BE2C (cell line): ENCODE results near the gene SENP7.
"Not testable (repeated sequence)": the region's sequence is repeated elsewhere in the genome, so short reads cannot be mapped to it uniquely, and the experiment has no call there.

Experiments used
- DNase-seq: peaks from one replicate; pipeline ENCODE4 v3.0.0-alpha.2; 2020
- H3K27me3 ChIP-seq: fragments of 250-450 bp; sonication (Bioruptor Pico); 2 replicates; pipeline ENCODE4 v1.5.1; 2020; ENCODE audit warnings: mild to moderate bottlenecking
- H3K36me3 ChIP-seq: fragments of 250-450 bp; sonication (Bioruptor Pico); 2 replicates; pipeline ENCODE4 v1.5.1; 2020; ENCODE audit warnings: mild to moderate bottlenecking
- H3K4me1 ChIP-seq: fragments of 250-450 bp; sonication (Bioruptor Pico); 2 replicates; pipeline ENCODE4 v1.5.1; 2020
- H3K4me3 ChIP-seq: 2 replicates; pipeline ENCODE4 v1.5.1; 2011; ENCODE audit warnings: low read depth, low read length
- H3K9me3 ChIP-seq: fragments of 250-450 bp; sonication (Bioruptor Pico); 2 replicates; pipeline ENCODE4 v1.5.1; 2020
- TF ChIP-seq, protein P1 (sequence below): IDR thresholded peaks from 2 replicates; pipeline ENCODE4 v1.5.1; 2012; ENCODE audit warnings: mild to moderate bottlenecking, low read depth, low read length

The SENP7 gene

DNA sequence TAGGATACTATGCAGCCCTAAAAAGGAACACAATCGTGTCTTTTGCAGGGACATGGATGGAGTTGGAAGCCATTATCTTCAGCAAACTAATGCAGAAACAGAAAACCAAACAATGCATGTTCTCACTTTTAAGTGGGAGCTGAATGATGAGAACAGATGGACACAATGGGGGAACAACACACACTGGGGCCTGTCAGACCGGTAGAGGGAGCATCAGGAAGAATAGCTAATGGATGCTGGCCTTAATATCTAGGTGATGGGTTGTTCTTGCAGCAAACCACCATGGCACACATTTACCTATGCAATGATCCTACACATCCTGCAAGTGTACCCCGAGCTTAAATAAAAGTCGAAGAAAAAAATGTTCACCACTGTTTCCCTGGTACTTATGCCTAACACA lies 17.5 kb downstream of the SENP7 start:
- Histone ChIP-seq H3K36me3 (peaks cover 6% of the 10 kb centered on the region), H3K9me3 (no peaks in the 10 kb centered on the region), H3K4me1 (no peaks in the 10 kb centered on the region; the same call in 1 of the 2 replicates), H3K4me3 (no peak overlapping the region), H3K27me3 (no peaks in the 10 kb centered on the region)
- TF ChIP-seq, protein P1, sequence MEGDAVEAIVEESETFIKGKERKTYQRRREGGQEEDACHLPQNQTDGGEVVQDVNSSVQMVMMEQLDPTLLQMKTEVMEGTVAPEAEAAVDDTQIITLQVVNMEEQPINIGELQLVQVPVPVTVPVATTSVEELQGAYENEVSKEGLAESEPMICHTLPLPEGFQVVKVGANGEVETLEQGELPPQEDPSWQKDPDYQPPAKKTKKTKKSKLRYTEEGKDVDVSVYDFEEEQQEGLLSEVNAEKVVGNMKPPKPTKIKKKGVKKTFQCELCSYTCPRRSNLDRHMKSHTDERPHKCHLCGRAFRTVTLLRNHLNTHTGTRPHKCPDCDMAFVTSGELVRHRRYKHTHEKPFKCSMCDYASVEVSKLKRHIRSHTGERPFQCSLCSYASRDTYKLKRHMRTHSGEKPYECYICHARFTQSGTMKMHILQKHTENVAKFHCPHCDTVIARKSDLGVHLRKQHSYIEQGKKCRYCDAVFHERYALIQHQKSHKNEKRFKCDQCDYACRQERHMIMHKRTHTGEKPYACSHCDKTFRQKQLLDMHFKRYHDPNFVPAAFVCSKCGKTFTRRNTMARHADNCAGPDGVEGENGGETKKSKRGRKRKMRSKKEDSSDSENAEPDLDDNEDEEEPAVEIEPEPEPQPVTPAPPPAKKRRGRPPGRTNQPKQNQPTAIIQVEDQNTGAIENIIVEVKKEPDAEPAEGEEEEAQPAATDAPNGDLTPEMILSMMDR: no peak
- no peak for DNase-seq

DNA sequence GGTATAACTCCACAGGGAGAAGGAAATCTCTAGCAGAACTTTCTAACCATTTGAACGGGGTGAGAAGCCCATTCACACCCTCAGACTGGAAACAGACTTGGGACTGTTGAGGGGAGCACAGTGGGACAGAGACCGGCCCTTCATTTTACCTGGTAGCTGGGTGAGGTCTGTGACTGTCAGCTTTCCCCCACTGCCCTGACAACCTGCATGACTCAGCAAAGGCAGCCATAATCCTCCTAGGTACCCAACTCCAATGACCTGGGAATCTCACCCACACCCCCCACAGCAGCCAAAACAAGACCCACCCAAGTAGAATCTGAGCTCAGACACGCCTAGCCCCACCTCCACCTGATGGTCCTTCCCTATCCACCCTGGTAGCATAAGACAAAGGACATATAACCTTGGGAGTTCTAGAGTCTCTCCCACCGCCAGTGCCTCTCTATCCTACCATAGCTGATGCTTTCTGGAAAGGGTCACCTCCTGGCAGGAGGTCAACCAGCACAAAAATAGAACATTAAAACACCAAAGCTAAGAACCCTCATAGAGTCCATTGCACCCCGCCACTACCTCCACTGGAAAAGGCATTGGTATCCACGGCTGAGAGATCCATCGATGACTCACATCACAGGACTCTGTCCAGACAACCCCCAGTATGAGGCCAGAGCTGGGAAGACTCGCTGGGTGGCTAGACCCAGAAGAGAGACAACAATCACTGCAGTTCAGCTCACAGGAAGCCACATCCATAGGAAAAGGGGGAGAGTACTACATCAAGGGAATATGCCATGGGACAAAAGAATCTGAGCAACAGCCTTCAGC lies 28.0 kb downstream of the SENP7 start:
- TF ChIP-seq, protein P1: no peak
- Histone ChIP-seq H3K4me3 (no peak overlapping the region), H3K4me1 (no peaks in the 10 kb centered on the region; the same call in 1 of the 2 replicates), H3K9me3 (no peaks in the 10 kb centered on the region), H3K36me3 (no peaks in the 10 kb centered on the region), H3K27me3 (no peaks in the 10 kb centered on the region)
- peak; percentile 22 for DNase-seq

DNA sequence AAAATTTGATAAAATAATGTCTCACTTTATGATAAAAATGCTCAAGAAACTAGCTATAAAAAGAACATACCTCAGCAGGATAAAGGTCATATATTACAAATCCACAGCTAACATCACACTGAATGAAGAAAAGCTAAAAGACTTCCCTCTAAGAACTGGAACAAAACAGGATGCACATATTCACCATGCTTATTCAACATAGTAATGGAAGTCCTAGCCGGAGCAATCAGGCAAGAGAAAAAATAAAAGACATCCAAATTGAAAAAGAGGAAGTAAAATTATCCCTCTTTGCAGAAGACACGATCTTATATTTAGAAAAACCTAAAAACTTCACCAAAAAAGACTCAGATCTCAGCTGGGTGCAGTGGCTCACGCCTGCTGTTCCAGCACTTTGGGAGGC lies 34.0 kb downstream of the SENP7 start:
- no peaks in the 10 kb centered on the region for H3K9me3 ChIP-seq
- TF ChIP-seq, protein P1: no peak

DNA sequence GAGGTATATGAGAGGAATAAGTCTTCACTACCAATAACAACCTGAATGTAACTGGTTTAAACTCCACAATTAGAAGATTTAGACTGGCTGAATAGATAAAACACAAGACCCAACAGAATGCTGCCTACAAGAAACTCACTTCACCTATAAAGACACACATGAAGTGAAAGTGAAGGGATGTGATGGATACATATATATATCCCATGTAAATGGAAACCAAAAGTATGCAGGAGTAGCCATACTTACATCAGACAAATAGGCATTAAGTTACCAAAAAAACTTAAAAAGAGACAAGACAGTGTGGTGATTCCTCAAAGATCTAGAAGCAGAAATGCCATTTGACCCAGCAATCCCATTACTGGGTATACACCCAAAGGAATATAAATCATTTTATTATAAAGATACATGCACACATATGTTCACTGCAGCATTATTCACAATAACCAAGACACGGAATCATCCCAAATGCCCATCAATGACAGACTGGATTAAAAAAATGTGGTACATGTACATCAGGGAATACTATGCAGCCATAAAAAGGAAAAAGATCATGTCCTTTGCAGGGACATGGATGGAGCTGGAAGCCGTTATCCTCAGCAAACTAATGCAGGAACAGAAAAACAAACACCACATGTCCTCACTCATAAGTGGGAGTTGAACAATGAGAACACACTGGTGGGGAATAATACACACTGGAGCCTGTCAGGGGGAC lies 38.0 kb downstream of the SENP7 start:
- not testable (repeated sequence) for DNase-seq, H3K4me3 ChIP-seq, H3K9me3 ChIP-seq, H3K27me3 ChIP-seq, H3K4me1 ChIP-seq, H3K36me3 ChIP-seq

More for the DNA sequence above, 34.0 kb downstream of the SENP7 start:
- Histone ChIP-seq H3K4me1 (no peaks in the 10 kb centered on the region), H3K4me3 (no peak overlapping the region), H3K27me3 (no peaks in the 10 kb centered on the region), H3K36me3 (no peaks in the 10 kb centered on the region)
- DNase-seq: no peak

DNA sequence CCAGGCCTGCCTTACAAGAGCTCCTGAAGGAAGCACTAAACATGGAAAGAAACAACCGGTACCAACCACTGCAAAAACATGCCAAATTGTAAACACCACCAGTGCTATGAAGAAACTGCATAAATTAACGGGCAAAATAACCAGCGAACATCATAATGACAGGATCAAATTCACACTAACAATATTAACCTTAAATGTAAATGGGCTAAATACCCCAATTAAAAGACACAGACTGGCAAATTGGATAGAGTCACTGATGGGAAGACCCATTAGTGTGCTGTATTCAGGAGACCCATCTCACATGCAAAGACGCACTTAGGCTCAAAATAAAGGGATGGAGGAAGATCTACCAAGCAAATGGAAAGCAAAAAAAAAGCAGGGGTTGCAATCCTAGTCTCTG lies 44.3 kb downstream of the SENP7 start:
- DNase-seq, H3K4me1 ChIP-seq, H3K36me3 ChIP-seq, H3K9me3 ChIP-seq, H3K27me3 ChIP-seq, H3K4me3 ChIP-seq: not testable (repeated sequence)

DNA sequence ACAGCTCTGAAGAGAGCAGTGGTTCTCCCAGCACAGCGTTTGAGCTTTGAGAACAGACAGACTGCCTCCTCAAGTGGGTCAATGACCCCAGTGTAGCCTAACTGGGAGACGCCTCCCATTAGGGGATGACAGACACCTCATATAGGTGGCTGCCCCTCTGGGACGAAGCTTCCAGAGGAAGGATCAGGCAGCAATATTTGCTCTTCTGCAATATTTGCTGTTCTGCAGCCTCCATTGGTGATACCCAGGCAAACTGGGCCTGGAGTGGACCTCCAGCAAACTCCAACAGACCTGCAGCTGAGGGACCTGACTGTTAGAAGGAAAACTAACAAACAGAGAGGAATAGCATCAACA lies 45.7 kb downstream of the SENP7 start:
- H3K36me3 ChIP-seq, H3K9me3 ChIP-seq, DNase-seq, H3K27me3 ChIP-seq, H3K4me3 ChIP-seq, H3K4me1 ChIP-seq: not testable (repeated sequence)

DNA sequence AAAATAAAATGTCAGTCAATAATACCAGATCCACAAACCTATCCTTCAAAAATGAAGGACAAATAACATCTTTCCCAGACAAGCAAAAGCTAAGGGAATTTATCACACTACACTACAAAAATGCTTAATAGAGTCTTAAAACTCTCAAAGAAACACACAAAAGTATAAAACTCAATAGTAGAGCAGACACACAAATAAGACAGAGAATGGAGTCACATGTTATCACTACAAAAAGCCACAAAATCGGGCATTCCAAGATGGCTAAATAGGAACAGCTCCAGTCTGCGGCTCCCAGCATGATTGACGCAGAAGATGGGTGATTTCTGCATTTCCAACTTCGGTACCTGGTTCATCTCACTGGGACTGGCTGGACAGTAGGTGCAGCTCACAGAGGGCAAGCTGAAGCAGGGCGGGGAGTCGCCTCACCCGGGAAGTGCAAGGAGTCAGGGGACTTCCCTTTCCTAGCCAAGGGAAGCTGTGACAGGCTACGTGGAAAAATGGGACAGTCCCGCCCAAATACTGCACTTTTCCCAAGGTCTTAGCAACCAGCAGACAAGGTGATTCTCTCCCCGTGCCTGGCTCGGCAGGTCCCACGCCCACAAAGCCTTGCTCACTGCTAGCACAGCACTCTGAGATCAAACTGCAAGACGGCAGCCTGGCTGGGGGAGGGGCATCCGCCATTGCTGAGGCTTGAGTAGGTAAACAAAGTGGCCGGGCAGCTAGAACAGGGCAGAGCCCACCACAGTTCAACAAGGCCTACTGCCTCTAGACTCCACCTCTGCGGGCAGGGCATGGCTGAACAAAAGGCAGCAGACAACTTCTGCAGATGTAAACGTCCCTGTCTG lies 46.3 kb downstream of the SENP7 start:
- Histone ChIP-seq H3K36me3 (no peaks in the 10 kb centered on the region), H3K9me3 (no peaks in the 10 kb centered on the region; the same call in 1 of the 2 replicates), H3K4me3 (no peak overlapping the region), H3K27me3 (no peaks in the 10 kb centered on the region), H3K4me1 (no peaks in the 10 kb centered on the region)
- no peak for DNase-seq
- TF ChIP-seq, protein P1: no peak
